ENCODE measurements around the gene KCNC1. TPM values are rescaled to one million over a fixed set of nuclear protein-coding genes. Genes with fewer than 3 reads are reported as not detected.

Gene KCNC1
- total and polyA plus RNA-seq, 2 of the 13 experiments (the other 11 are each of a cell fraction or from before 2014, with no cell fraction given), result 0.01 to 0.04 TPM

GRCh38 chr11:17770048-17770652, 35.6 kb downstream of the KCNC1 start (continued):
- TF ChIP-seq NR2F1 (CRISPR knock-in tag; IDR thresholded peaks at IDR 0.05) (peak; percentile 100), BRD4 (CRISPR knock-in tag; IDR thresholded peaks at IDR 0.05) (peak; percentile 67; the same call in 1 of the 2 replicates), ZNF691 (CRISPR knock-in tag; IDR thresholded peaks at IDR 0.05; ENCODE audit: borderline replicate concordance, low read depth) (peak; percentile 94; the same call in 1 of the 2 replicates), KMT2B (CRISPR knock-in tag; IDR thresholded peaks at IDR 0.05) (0 out of 2 replicates have a peak, but pooled peaks have one; percentile 41), PHB2 (IDR thresholded peaks at IDR 0.05; ENCODE audit: partially characterized antibody) (no peak), NFYB (CRISPR knock-in tag; IDR thresholded peaks at IDR 0.05) (no peak), ZNF235 (CRISPR knock-in tag; IDR thresholded peaks at IDR 0.05; ENCODE audit: borderline replicate concordance) (peak; percentile 71; the same call in 1 of the 2 replicates), ZBED4 (CRISPR knock-in tag; IDR thresholded peaks at IDR 0.05; ENCODE audit: borderline replicate concordance) (peak; percentile 28; the same call in 1 of the 2 replicates), GFI1 (CRISPR knock-in tag; IDR thresholded peaks at IDR 0.05; ENCODE audit: borderline replicate concordance) (peak; percentile 92), NR2F2 (IDR thresholded peaks at IDR 0.05; ENCODE audit: borderline replicate concordance, low read depth) (peak; percentile 99), CCAR2 (optimal IDR thresholded peaks at IDR 0.05; ENCODE audit: low read depth, low read length) (peak; percentile 94), BCL6 (CRISPR knock-in tag; IDR thresholded peaks at IDR 0.05) (peak; percentile 94), ZNF569 (CRISPR knock-in tag; IDR thresholded peaks at IDR 0.05; ENCODE audit: borderline replicate concordance) (no peak), AGO2 (optimal IDR thresholded peaks at IDR 0.05; ENCODE audit: low read depth, low read length) (no peak), ZNF546 (CRISPR knock-in tag; conservative IDR thresholded peaks at IDR 0.05) (no peak), ZBTB26 (CRISPR knock-in tag; IDR thresholded peaks at IDR 0.05; ENCODE audit: borderline replicate concordance) (peak; percentile 67; the same call in 1 of the 2 replicates), NFKB2 (CRISPR knock-in tag; IDR thresholded peaks at IDR 0.05; ENCODE audit: borderline replicate concordance) (peak; percentile 70; the same call in 1 of the 2 replicates), SRSF1 (optimal IDR thresholded peaks at IDR 0.05; ENCODE audit: low read depth, low read length) (peak; percentile 76), RFXANK (CRISPR knock-in tag; IDR thresholded peaks at IDR 0.05) (no peak), THYN1 (CRISPR knock-in tag; IDR thresholded peaks at IDR 0.05; ENCODE audit: borderline replicate concordance, low read depth) (no peak), ZNF367 (CRISPR knock-in tag; IDR thresholded peaks at IDR 0.05; ENCODE audit: borderline replicate concordance) (no peak)
- TF ChIP-seq, protein P1, sequence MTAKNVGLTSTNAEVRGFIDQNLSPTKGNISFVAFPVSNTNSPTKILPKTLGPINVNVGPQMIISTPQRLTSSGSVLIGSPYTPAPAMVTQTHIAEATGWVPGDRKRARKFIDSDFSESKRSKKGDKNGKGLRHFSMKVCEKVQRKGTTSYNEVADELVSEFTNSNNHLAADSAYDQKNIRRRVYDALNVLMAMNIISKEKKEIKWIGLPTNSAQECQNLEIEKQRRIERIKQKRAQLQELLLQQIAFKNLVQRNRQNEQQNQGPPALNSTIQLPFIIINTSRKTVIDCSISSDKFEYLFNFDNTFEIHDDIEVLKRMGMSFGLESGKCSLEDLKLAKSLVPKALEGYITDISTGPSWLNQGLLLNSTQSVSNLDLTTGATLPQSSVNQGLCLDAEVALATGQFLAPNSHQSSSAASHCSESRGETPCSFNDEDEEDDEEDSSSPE (CRISPR knock-in tag; IDR thresholded peaks at IDR 0.05), result peak; percentile 51; the same call in 1 of the 2 replicates

Data from HepG2 (cell line).